ENCODE results near the gene PCBP3. TPM values are rescaled to one million over a fixed set of nuclear protein-coding genes. Genes with fewer than 3 reads are reported as not detected.
A peak's percentile ranks its signal among the peaks of the same experiment; 100 is the strongest.

The PCBP3 gene
- total and polyA plus RNA-seq, 2 of the 8 experiments (the other 6 are each of a cell fraction or from before 2014, with no cell fraction given) = 3.5 to 6.3 TPM

DNA sequence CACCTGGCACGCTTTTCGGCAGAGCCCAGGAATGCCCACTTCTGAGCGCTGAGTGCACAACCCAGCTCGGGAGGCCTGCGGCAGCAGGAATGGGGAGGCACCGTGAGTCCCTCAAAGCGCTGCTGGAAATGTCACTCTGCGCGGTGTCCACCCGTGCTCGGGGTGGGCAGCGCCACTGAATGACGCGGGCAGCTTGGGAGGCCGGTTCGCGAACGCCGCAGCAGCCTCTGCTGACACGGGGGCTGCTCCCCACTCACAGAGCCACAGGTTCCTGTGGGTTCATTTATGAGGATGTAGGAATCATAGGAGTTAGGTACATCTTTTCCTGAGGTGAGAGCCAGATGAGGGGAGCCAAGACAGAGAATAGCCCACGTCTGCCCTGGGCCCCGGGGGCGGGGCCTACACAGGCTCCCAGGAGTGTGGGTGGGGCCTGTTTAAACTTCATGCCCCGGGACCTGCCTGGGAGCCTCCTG lies 191.3 kb downstream of the PCBP3 start:
- FAIRE-seq = no peak
- TF ChIP-seq YY1 (IDR thresholded peaks at IDR 0.05; ENCODE audit: low read depth, low read length) (no peak), RBBP5 (IDR thresholded peaks at IDR 0.05; ENCODE audit: borderline replicate concordance, low read depth, low read length) (no peak), POLR2AphosphoS5 (IDR thresholded peaks at IDR 0.05; ENCODE audit: low read depth, low read length) (no peak), KDM5A (IDR thresholded peaks at IDR 0.05; ENCODE audit: low read length) (no peak), TAF1 (IDR thresholded peaks at IDR 0.05; ENCODE audit: low read depth, low read length) (no peak), HDAC6 (IDR thresholded peaks at IDR 0.05; ENCODE audit: low read depth, low read length) (no peak), RAD21 (IDR thresholded peaks at IDR 0.05 in 1 of 2, conservative IDR thresholded peaks at IDR 0.05 in 1 of 2; ENCODE audit: low read depth in 2 of 2, low read length in 2 of 2) (no peak), SP1 (IDR thresholded peaks at IDR 0.05; ENCODE audit: low read depth, low read length) (no peak), PHF8 (conservative IDR thresholded peaks at IDR 0.05; ENCODE audit: low read depth, low read length) (no peak), TAF7 (optimal IDR thresholded peaks at IDR 0.05; ENCODE audit: borderline replicate concordance, low read depth, low read length) (no peak), TEAD4 (IDR thresholded peaks at IDR 0.05; ENCODE audit: low read depth, low read length) (no peak)
- TF ChIP-seq, protein P1, sequence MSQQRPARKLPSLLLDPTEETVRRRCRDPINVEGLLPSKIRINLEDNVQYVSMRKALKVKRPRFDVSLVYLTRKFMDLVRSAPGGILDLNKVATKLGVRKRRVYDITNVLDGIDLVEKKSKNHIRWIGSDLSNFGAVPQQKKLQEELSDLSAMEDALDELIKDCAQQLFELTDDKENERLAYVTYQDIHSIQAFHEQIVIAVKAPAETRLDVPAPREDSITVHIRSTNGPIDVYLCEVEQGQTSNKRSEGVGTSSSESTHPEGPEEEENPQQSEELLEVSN (IDR thresholded peaks at IDR 0.05) = no peak

More for the DNA sequence above, 191.3 kb downstream of the PCBP3 start:
- Histone ChIP-seq H3K23ac (ENCODE audit: insufficient read length) (no peak overlapping the region), H4K91ac (replicated peaks; ENCODE audit: insufficient read length, low read length) (no peak overlapping the region), H3K4ac (replicated peaks; ENCODE audit: insufficient read length, low read depth, low read length) (no peak overlapping the region), H3K4me1 (replicated peaks in 1 of 4; ENCODE audit: control insufficient read depth in 3 of 4, insufficient read depth in 4 of 4, low read length in 3 of 4) (peaks cover 0 to 2% (median 0%) of the 10 kb centered on the region in 4 experiments; a peak in 1 of 7 replicates), H3K27me3 (replicated peaks in 1 of 4; ENCODE audit: control insufficient read depth in 3 of 4, extremely low read depth in 1 of 4, insufficient read depth in 3 of 4, low read length in 3 of 4) (no peaks in the 10 kb centered on the region), H2BK5ac (ENCODE audit: low read depth, low read length) (0 out of 2 replicates have a peak overlapping the region, but pooled peaks have one; percentile 30), H2BK120ac (replicated peaks; ENCODE audit: low read depth, low read length) (no peak overlapping the region), H4K5ac (ENCODE audit: insufficient read length, low read depth, low read length) (no peak overlapping the region), H3K18ac (ENCODE audit: extremely low read depth, low read length) (no peak overlapping the region), H3K4me2 (ENCODE audit: insufficient read depth in 1 of 2, low read depth in 2 of 2, low read length in 2 of 2) (no peak overlapping the region), H2AK5ac (ENCODE audit: low read depth, low read length) (no peak overlapping the region), H4K8ac (ENCODE audit: extremely low read depth, insufficient read depth, low read length) (no peak overlapping the region), H2BK20ac (ENCODE audit: low read length) (no peak overlapping the region), H2BK12ac (ENCODE audit: low read depth, low read length) (no peak overlapping the region), H2AFZ (ENCODE audit: low read length) (no peak overlapping the region), H3K56ac (replicated peaks; ENCODE audit: insufficient read length, low read depth, low read length) (no peak overlapping the region), H2BK15ac (ENCODE audit: low read length) (no peak overlapping the region), H3K4me3 (ENCODE audit: extremely low read depth in 1 of 4, insufficient read depth in 2 of 4, low read depth in 3 of 4, low read length in 4 of 4) (no peak overlapping the region), H3K79me2 (ENCODE audit: control insufficient read depth in 1 of 2, insufficient read depth in 2 of 2, low read length in 2 of 2) (no peaks in the 10 kb centered on the region), H3K9me3 (ENCODE audit: insufficient read depth in 2 of 2, low read depth in 1 of 2, low read length in 1 of 2) (peaks cover 0 to 3% of the 10 kb centered on the region in 2 experiments; a peak in 1 of 4 replicates), H3K27ac (ENCODE audit: low read depth, low read length) (no peak overlapping the region), H3K36me3 (ENCODE audit: control insufficient read depth in 2 of 4, insufficient read depth in 4 of 4, low read length in 3 of 4) (no peaks in the 10 kb centered on the region), H3K79me1 (ENCODE audit: low read depth, low read length) (peaks cover 3% of the 10 kb centered on the region; the same call in 1 of the 2 replicates), H3K14ac (ENCODE audit: insufficient read length) (no peak overlapping the region), H4K20me1 (replicated peaks in 1 of 2; ENCODE audit: control insufficient read depth in 1 of 2, insufficient read depth in 2 of 2, low read length in 2 of 2) (no peaks in the 10 kb centered on the region), H3K9ac (replicated peaks in 1 of 4; ENCODE audit: extremely low read depth in 1 of 4, low read depth in 3 of 4, low read length in 3 of 4) (no peak overlapping the region), H3K23me2 (ENCODE audit: low read depth, low read length) (no peaks in the 10 kb centered on the region)
- DNase-seq (ENCODE audit: low read depth in 1 of 2, low spot score in 2 of 2) = no peak
- POLR2A ChIA-PET (ENCODE audit: partially characterized antibody) = interaction anchor here (1.2 kb wide), 1 partner anchor 13 kb away, joined by 3 read pairs; no protein-coding TSS in a partner anchor
- 87% methylated on average over 18 of the region's 24 CpGs; no CpG with 5 or more reads in 1 of the 2 experiments for WGBS, 2 experiments (ENCODE audit: extremely low coverage in 1 of 2, insufficient coverage in 1 of 2, insufficient read length in 1 of 2, insufficient replicate concordance in 2 of 2, low coverage in 1 of 2, low lambda C conversion rate in 2 of 2, missing lambda C conversion rate in 1 of 2)
- CTCF ChIA-PET (ENCODE audit: partially characterized antibody) = interaction anchor here (1.1 to 4.0 kb wide), 5 partner anchors 8 to 45 kb away, joined by 3 to 17 read pairs (median 3); no protein-coding TSS in a partner anchor
